SK-N-MC (cell line): ENCODE measurements around the gene CCL7.

ENCODE experiments used
- EZH2 ChIP-seq: fragments of 200-600 bp; sonication (generic); IDR thresholded peaks from one replicate; pipeline ENCODE4 v1.6.1; 2017; ENCODE audit warnings: antibody characterized with exemption
- FOXP2 ChIP-seq: optimal IDR thresholded peaks from 2 replicates; pipeline ENCODE3; 2011; ENCODE audit warnings: mild to moderate bottlenecking, moderate library complexity; ENCODE audit not compliant: insufficient read depth; ENCODE audit errors: extremely low read length, control extremely low read depth
- POLR2AphosphoS5 ChIP-seq: IDR thresholded peaks from 2 replicates; pipeline ENCODE4 v1.6.1; 2012; ENCODE audit warnings: mild to moderate bottlenecking, low read depth, low read length, borderline replicate concordance

DNA sequence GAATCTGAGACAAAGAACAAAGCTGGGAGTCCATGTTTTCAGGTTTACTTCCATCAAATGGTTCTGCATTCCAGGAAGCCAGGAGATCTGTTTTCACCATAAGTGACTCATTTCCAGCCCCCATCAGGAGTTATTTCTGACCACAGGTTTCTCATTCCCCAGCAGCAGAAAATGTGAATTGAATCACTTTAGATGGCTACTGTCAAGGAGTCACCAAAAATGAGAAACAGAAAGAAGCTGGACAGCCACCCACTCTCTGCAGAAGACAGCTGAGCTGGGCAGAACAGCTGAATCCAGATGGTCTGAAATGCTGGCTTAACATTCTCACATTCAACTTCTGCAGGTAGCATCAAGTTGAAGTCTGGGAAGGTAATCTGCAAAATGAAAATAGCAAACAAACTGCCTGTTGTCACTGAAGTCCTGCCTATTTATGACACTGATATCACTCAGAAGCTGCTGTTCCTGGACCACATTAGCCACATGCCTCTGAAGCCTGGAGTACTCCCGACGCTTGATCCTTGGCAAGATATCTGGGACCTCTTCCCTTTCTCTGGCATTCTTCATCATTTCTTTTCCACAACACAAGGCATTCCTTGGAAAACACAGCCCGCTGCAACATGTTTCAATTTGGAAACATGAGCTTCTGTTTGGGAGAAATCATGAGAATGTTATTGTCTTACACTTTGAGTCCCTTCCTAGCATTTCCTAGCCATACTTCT, 30.8 kb downstream of the CCL7 start:
- TF ChIP-seq EZH2, result no peak
- no peak for TF ChIP-seq POLR2AphosphoS5
- TF ChIP-seq FOXP2, result no peak
